GM21381 (cell line): Measurements from ENCODE around the gene TPD52L1.

Experiments
- ATAC-seq: cut with Tn5 transposase; IDR thresholded peaks from one replicate; pipeline ENCODE4 v1.9.1; 2021; ENCODE audit warnings: mild to moderate bottlenecking, moderate library complexity; ENCODE audit not compliant: unreplicated experiment

TPD52L1 gene

DNA sequence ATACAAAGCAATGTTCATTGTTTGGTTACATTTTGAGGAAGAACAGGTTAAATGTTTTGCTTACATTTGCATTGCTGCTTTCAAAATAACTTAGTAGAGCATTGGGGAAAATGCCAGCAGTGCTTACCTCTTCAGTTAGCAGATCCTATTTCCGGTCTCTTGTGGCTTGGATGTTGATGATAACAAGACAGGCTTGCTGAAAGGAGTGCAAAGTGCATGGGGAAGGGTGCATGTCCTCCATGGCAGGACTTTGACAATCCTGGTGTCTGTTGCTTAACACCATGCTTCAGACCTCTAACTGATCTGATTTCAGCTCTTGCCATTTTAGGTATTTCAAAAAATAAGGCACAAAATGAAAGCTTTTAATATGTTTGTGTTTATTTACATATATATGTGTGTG lies 21.1 kb downstream of the TPD52L1 start:
- ATAC-seq, result no peak

DNA sequence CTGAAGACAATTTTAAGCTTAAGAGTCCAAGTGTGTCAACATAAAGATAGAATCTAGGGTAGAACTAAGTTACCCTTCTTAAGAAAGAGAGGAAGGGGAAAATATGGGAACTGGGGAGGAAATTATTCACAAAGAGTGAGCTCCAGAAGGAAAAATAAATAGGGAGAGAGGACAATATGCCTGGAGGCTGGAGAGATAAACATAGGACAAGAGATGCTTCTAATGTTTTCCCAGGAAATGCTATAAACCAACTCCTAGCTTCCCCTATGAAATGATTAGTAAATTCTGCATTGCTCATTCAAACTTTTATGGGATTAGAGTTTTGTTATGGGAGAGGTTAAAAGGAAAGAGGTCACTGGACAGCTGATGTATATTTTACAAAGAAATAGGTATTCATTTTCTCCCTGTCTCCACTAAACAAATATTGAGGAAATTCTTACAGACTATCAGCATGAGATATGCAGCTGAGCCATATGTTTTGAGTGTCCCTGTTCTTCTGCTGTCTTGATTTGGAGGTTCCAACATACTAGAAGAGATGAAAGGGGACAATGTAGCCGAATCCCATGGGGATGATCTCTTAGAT lies 22.0 kb downstream of the TPD52L1 start:
- ATAC-seq, result no peak

- ATAC-seq, result no peak
Observed at GRCh38 chr6:125182237-125183008, 28.9 kb downstream of the TPD52L1 start.

DNA sequence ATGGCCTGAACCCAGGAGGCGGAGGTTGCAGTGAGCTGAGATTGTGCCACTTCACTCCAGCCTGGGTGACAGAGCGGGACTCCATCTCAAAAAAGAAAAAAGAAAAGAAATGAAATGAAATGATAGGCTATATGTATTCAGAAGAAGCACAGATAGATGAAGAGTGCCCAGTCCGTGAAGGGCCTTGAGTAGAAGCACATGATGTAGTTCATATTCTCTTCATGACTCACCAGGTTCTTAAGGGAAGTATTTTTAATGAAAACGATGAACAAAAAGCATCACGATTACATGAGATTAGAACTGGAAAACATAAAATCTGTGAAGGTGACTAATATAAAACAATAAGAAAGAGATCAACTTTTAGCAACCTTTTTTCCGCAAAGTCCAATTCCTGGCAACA lies 29.8 kb downstream of the TPD52L1 start:
- no peak for ATAC-seq

GRCh38 chr6:125188037-125188436 lies 34.5 kb downstream of the TPD52L1 start:
- no peak for ATAC-seq

- no peak for ATAC-seq
Observed at GRCh38 chr6:125188594-125189203, 35.1 kb downstream of the TPD52L1 start.

- no peak for ATAC-seq
Observed at GRCh38 chr6:125189494-125189893, 35.9 kb downstream of the TPD52L1 start.

GRCh38 chr6:125190667-125191066 lies 37.1 kb downstream of the TPD52L1 start:
- no peak for ATAC-seq

GRCh38 chr6:125191916-125192609 lies 38.5 kb downstream of the TPD52L1 start:
- peak; percentile 98 for ATAC-seq

DNA sequence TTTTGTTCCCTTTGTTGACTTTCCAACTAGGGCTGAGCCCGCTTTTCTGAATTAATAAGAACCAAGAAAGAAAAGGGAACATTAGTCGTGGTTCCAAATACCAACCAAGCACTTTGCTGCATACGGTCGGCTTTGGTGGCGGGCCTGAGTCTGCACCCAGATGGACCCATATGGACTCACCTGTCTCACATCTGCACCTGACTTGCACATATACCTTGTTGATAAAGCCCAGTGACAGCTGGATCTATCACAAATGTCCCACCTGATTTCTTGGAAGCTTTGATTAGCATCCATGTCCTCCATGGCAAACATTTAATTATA lies 39.0 kb downstream of the TPD52L1 start:
- ATAC-seq, result no peak

GRCh38 chr6:125193208-125193607 lies 39.6 kb downstream of the TPD52L1 start:
- ATAC-seq, result no peak

DNA sequence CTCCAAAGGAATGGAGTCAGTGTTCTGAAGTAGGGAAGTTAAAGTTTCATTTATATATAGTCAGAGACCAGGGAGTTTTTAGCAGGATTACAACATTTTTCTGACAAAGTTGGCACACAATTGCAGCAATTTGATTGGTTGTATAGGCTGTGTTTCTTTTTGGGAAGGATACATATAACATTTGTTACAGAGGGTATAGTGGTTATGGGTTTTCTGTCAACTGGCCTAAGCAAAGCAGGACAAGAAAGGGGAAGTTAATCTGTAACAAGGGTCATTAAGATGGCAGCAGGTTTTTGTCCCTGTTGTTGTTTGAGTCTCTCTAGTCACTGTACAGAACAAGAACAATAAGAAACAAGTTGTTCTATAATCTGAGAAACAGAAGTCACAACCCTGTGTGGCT lies 41.4 kb downstream of the TPD52L1 start:
- ATAC-seq, result no peak

DNA sequence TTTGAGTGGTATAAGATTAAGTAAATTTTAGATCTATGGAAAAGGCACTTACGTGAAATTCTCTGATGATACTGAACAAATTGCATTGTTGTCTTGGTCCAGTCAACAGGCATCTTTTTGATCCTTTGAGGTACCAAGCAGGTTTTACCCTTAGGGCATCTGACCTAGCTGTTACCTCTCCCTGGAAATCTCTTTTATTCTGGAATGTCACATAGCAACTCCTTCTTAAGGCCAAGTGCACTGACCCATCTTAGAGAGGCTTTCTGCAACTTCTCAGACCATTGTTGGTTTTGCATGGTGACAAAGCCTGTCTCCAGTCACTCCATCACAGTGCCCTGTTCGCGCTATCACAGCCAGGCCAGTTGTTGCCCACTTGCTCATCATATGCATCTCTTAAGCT lies 42.0 kb downstream of the TPD52L1 start:
- no peak for ATAC-seq

GRCh38 chr6:125196613-125197012 lies 43.0 kb downstream of the TPD52L1 start:
- no peak for ATAC-seq

DNA sequence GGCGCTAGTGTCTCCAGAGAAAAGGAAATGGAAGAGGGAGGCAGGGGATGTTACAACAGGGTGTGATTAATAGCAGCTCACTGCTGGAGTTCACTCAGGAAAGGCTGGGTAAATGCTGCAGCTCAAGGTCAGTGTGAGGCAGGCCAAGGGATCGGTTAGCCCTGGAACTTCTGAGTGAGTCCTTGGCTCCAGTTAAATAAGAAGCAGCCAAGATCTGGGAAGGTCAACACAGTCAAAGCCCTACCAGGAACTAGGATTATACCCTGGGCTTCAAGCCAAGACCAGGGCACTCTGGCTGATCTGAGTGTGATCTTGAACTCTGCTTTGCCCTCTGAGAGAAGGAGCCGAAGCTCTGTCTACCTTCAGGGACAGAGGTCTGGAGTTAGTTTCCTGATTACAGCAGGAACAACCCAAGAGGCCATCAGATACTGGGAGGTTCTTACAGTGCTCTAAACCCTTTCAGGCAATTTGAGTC lies 44.3 kb downstream of the TPD52L1 start:
- no peak for ATAC-seq

DNA sequence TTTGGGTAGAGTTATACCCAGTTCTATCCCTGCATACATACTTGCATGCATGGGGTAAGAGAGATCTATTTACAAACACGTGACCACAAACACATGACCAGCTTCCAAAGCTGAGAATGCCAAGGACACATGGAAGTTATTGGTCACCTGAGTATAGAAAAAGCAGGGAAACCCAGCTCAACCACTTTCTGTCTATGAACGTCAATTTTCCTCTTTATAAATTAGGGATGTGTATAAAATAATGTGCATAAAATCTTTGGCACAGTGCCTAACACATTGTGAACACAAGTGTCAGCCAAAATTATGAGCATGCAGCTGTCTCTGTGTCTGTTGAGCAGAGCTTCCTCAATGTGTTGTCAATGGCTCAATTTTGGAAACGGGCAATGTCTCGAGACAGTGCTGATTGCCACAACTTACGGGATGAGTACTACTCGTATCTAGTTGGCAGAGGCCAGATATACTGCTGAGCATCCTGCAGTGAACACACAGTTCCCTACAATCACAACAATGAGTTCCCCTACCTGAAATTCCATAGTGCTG lies 44.9 kb downstream of the TPD52L1 start:
- ATAC-seq, result no peak

DNA sequence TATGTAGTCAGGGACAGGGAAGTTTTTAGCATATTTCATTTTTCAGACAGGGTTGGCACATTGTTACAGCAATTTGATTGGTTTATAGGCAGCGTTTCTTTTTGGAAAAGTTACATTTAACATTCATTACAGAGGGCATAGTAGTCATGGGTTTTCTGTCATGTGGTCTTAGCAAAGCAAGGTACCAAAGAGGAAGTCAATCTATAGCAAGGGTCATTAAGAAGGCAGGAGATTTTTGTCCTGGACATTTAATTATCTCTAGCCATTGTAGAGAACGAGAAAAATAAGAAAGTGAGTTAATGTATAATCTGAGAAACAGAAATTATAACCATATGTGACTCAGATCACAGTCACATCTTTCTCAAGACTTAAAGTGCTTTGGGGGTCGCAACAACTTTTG lies 47.4 kb downstream of the TPD52L1 start:
- ATAC-seq, result no peak

- ATAC-seq, result no peak
Observed at GRCh38 chr6:125201961-125202729, 48.6 kb downstream of the TPD52L1 start.

DNA sequence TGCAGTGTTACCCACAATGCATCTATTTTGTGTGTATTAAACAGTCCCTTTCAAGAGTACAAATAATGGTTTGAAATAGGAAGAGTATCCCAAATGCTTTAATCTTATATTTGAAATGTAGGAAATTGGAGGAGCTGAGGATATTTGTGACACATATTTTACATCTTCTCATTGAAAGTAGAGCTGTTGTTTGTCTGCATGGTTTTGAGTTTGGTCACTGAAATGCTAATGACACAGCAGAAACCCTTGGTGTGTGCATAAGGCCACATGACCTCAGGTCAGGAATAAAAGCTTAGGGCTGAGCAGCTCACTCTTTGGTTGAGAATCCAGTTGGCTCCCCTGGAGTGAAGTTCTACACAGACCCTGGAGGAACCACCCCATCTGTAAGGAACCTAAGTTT lies 49.8 kb downstream of the TPD52L1 start:
- no peak for ATAC-seq

- ATAC-seq, result no peak
Observed at GRCh38 chr6:125205931-125206330, 52.4 kb downstream of the TPD52L1 start.

DNA sequence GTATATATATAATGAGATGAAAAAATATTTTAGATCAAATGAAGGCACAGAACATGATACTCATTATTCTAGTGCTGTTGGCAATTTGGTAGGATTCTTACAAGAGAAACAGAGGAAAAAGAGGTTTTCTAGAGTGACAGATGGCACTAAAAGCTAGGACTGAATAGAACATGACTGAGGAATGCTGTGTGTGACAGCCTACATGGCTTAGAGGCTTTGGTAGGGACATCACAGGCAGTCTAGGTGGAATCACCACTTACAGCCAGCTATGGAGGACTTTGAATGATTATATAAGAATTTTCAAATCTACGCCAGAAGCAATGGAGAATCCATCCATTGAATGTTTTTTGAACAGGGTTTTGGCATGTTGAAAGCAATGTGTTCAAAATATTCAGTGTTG lies 52.8 kb downstream of the TPD52L1 start:
- no peak for ATAC-seq
